HG02885 (cell line): ENCODE results near the gene STAC3.

Source experiments
- ATAC-seq: cut with Tn5 transposase; IDR thresholded peaks from one replicate; pipeline ENCODE4 v1.9.1; 2021; ENCODE audit warnings: mild to moderate bottlenecking; ENCODE audit not compliant: unreplicated experiment, poor library complexity

Gene STAC3

DNA sequence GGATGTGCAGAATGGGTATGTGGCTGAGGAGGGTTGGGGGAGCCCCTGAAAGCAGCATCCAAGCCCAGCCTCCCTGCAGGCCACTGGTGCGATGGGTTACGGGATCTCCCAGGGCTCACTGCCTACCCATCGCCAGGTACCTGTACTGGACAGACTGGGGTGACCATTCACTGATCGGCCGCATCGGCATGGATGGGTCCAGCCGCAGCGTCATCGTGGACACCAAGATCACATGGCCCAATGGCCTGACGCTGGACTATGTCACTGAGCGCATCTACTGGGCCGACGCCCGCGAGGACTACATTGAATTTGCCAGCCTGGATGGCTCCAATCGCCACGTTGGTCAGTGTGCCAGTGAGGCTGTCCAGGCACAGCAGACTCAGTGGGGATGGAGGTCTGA lies 52.7 kb downstream of the STAC3 start:
- ATAC-seq, result no peak

DNA sequence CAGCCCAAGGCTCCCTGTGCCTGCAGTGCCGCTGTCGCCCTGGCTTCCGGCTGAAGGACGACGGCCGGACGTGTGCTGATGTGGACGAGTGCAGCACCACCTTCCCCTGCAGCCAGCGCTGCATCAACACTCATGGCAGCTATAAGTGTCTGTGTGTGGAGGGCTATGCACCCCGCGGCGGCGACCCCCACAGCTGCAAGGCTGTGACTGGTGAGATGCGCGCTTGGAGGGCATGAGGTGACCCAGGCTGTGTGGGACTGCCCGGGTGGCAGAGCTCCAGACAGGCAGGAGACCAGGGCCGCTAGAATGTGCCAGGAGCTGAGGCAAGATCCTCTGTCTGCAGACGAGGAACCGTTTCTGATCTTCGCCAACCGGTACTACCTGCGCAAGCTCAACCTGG lies 54.0 kb downstream of the STAC3 start:
- no peak for ATAC-seq

DNA sequence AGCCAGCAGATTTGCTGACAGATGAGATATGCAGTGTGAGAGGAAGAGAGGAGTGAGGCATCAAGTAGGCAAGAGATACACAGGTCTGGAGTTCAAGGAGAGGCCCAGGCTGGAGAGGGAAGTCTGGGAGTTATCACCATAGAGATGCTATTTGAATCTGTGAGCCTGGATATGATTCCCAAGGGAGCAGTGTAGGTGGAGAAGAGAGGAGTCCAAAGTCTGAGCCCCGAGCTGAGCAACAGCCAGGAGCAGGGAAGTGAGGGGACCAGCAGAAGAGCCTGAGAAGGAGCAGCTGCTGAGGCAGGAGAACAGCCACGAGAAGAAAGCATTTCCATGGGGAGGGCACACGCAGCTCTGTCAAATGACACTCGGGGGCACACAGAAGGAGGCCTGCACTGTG lies 54.5 kb downstream of the STAC3 start:
- no peak for ATAC-seq

DNA sequence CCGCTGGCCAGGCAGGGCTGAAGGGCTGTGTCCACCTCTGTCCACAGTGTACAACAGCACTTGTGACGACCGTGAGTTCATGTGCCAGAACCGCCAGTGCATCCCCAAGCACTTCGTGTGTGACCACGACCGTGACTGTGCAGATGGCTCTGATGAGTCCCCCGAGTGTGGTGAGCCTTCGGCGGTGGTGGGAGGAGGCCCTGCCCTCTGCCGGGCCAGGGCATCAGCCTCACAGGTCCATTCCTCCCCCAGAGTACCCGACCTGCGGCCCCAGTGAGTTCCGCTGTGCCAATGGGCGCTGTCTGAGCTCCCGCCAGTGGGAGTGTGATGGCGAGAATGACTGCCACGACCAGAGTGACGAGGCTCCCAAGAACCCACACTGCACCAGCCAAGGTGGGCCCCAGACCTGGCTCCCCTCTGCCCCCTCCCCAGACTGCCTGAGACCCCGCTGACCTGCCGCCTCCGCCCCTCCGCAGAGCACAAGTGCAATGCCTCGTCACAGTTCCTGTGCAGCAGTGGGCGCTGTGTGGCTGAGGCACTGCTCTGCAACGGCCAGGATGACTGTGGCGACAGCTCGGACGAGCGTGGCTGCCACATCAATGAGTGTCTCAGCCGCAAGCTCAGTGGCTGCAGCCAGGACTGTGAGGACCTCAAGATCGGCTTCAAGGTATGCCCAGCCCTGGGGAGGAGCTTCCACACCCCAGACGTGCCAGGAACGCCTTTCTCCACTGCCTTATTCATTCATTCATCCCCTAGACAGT lies 55.2 kb downstream of the STAC3 start:
- ATAC-seq, result no peak

DNA sequence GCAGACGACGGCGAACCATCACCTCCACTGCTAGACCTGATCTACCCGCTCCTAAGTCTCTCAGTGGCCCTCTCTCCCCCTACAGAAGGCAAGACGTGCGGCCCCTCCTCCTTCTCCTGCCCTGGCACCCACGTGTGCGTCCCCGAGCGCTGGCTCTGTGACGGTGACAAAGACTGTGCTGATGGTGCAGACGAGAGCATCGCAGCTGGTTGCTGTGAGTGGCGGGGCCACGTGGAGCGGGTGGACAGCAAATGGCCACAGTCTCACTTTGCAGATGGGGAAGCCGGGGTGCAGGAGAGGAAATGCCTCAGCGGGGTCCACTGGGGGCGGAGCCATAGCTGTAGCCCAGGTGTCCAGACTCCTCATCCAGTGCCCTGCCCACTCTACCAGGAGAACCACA lies 55.8 kb downstream of the STAC3 start:
- ATAC-seq, result no peak

DNA sequence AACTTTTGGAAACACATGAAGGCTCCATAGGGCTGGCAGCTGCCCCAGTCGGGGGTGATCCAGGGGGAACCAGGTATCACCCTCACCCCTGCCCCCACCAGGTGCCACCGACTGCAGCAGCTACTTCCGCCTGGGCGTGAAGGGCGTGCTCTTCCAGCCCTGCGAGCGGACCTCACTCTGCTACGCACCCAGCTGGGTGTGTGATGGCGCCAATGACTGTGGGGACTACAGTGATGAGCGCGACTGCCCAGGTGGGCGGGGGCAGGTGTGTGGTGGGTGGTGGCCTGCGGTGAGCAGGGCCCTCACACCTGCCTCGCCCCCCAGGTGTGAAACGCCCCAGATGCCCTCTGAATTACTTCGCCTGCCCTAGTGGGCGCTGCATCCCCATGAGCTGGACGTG lies 56.7 kb downstream of the STAC3 start:
- ATAC-seq, result no peak

DNA sequence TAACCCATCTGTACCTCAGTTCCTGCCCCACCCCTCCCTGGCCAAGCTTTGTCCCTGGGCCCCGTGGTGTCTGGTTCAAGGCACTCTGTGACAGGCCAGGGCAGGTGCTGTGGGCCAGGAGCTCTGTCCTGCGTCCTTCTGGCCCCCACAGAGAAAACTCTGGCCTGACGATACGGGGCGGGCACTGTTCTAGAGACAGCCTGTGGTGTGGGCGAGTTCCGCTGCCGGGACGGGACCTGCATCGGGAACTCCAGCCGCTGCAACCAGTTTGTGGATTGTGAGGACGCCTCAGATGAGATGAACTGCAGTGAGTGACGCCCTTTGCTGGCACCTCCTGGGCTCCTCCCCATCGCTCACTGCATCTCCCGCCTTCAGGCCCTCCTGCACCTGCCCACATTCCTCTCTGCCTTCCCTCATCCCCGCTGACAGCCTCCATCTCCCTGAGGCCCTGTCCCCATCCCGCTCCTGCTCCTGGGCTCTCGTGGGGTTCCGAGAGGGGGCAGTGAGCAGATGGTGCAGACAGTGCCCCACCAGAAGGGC lies 57.2 kb downstream of the STAC3 start:
- no peak for ATAC-seq
